ENCODE measurements around the gene TTC9C.

- TF ChIP-seq GATA2 (IDR thresholded peaks at IDR 0.05; ENCODE audit: low read depth, low read length) (no peak), GATA3 (IDR thresholded peaks at IDR 0.05; ENCODE audit: low read depth, low read length) (no peak)
Measured at GRCh38 chr11:62678770-62679696, 49.3 kb upstream of the TTC9C start, which contains the start of gene UBXN1.

All from SH-SY5Y (cell line).